ENCODE measurements around the gene TXNRD2.

The TXNRD2 gene

GRCh38 chr22:19875531-19876313, 65.9 kb downstream of the TXNRD2 start:
- no peak for DNase-seq (ENCODE audit: low spot score)

GRCh38 chr22:19875061-19875530, 66.5 kb downstream of the TXNRD2 start:
- no peak for DNase-seq (ENCODE audit: low spot score)

- DNase-seq (ENCODE audit: low spot score) = peak; percentile 33
Measured at GRCh38 chr22:19874307-19875060, 67.1 kb downstream of the TXNRD2 start.

- DNase-seq (ENCODE audit: low spot score) = no peak
Measured at GRCh38 chr22:19873960-19874306, 67.7 kb downstream of the TXNRD2 start.

GRCh38 chr22:19873138-19873959, 68.3 kb downstream of the TXNRD2 start:
- no peak for DNase-seq (ENCODE audit: low spot score)

GRCh38 chr22:19872779-19873137, 68.9 kb downstream of the TXNRD2 start:
- no peak for DNase-seq (ENCODE audit: low spot score)

GRCh38 chr22:19871845-19872778, 69.5 kb downstream of the TXNRD2 start:
- DNase-seq (ENCODE audit: low spot score) = no peak

- no peak for DNase-seq (ENCODE audit: low spot score)
Measured at GRCh38 chr22:19871023-19871844, 70.4 kb downstream of the TXNRD2 start.

GRCh38 chr22:19870153-19871022, 71.2 kb downstream of the TXNRD2 start:
- DNase-seq (ENCODE audit: low spot score) = no peak

- no peak for DNase-seq (ENCODE audit: low spot score)
Measured at GRCh38 chr22:19869497-19870152, 72.0 kb downstream of the TXNRD2 start.

GRCh38 chr22:19868773-19869471, 72.7 kb downstream of the TXNRD2 start:
- DNase-seq (ENCODE audit: low spot score) = no peak

GRCh38 chr22:19868333-19868732, 73.3 kb downstream of the TXNRD2 start:
- DNase-seq (ENCODE audit: low spot score) = no peak

- no peak for DNase-seq (ENCODE audit: low spot score)
Measured at GRCh38 chr22:19867617-19868016, 74.0 kb downstream of the TXNRD2 start.

GRCh38 chr22:19866665-19867009, 75.0 kb downstream of the TXNRD2 start:
- no peak for DNase-seq (ENCODE audit: low spot score)

GRCh38 chr22:19865141-19865829, 76.3 kb downstream of the TXNRD2 start:
- DNase-seq (ENCODE audit: low spot score) = no peak

- no peak for DNase-seq (ENCODE audit: low spot score)
Measured at GRCh38 chr22:19864538-19865106, 77.0 kb downstream of the TXNRD2 start.

- DNase-seq (ENCODE audit: low spot score) = no peak
Measured at GRCh38 chr22:19863571-19863970, 78.0 kb downstream of the TXNRD2 start.

All from CD4-positive, alpha-beta T cell treated with Interleukin-2 at 100 ng/mL for 4 hours (primary cell).